K562 (cell line): Measurements from ENCODE around the gene QRICH1. TPM values are rescaled to one million over a fixed set of nuclear protein-coding genes. Genes with fewer than 3 reads are reported as not detected.

Experiments
- ELF1 ChIP-seq: fragments of 200-800 bp; sonication (Bioruptor generic); IDR thresholded peaks from 2 replicates; pipeline ENCODE4 v1.6.1; 2016; ENCODE audit warnings: missing genetic modification characterization, missing compliant biosample characterization
- FOSL1 ChIP-seq: fragments of 200-800 bp; sonication (Bioruptor generic); conservative IDR thresholded peaks from 2 replicates; pipeline ENCODE4 v1.6.1; 2016; ENCODE audit warnings: missing genetic modification characterization, missing compliant biosample characterization
- KDM1A ChIP-seq, 2 experiments: fragments of 450-650 bp; IDR thresholded peaks; 2 replicates each; pipeline ENCODE4 v1.6.1; 2016; ENCODE audit warnings: mild to moderate bottlenecking in 2 of 2
- MCM3 ChIP-seq: fragments of 450-650 bp; IDR thresholded peaks from 2 replicates; pipeline ENCODE4 v1.6.1; 2016
- MTA3 ChIP-seq: fragments of 450-650 bp; formaldehyde crosslinking; IDR thresholded peaks from 2 replicates; pipeline ENCODE4 v1.6.1; 2017; ENCODE audit warnings: mild to moderate bottlenecking, borderline replicate concordance
- POLR2G ChIP-seq: fragments of 200-400 bp; formaldehyde crosslinking; IDR thresholded peaks from 2 replicates; pipeline ENCODE4 v1.6.1; 2017; ENCODE audit warnings: low read depth, mild to moderate bottlenecking, antibody characterized with exemption, low read length, moderate library complexity
- REST ChIP-seq, 2 experiments: fragments of 450-650 bp; formaldehyde crosslinking in 1 of 2; IDR thresholded peaks; 2 replicates each; pipeline versions ENCODE4 v1.4.0 to v1.6.1; 2014 to 2020; ENCODE audit warnings: mild to moderate bottlenecking in 2 of 2, borderline replicate concordance in 1 of 2, low read depth in 1 of 2
- SMAD4 ChIP-seq: fragments of 250-450 bp; sonication (Bioruptor Pico); conservative IDR thresholded peaks from 2 replicates; pipeline ENCODE4 v1.8.0; 2021; ENCODE audit warnings: inconsistent platforms, mild to moderate bottlenecking, moderate library complexity
- STAT5B ChIP-seq: fragments of 250-450 bp; sonication (Bioruptor Pico); IDR thresholded peaks from 2 replicates; pipeline ENCODE4 v1.8.0; 2021; ENCODE audit warnings: mild to moderate bottlenecking, inconsistent platforms
- SUPT5H ChIP-seq: fragments of 450-650 bp; IDR thresholded peaks from 2 replicates; pipeline ENCODE4 v1.6.1; 2016
- ZNF318 ChIP-seq, 2 experiments: fragments of 450-650 bp; IDR thresholded peaks; 2 replicates each; pipeline ENCODE4 v1.6.1; 2016; ENCODE audit warnings: mild to moderate bottlenecking in 2 of 2, borderline replicate concordance in 1 of 2, low read depth in 1 of 2, moderate library complexity in 1 of 2
- polyA plus RNA-seq, 8 experiments: library from polyadenylated mRNA; depleted of rRNA in 4 of 8; stranded (reverse) in 5 of 8; unstranded in 3 of 8; fragments of >200 nt; fragmentation: Nextera tagmentation in 2 of 8; fragmentation: Illumina TruSeq in 1 of 8; extraction: Ambion mirVana in 2 of 8; extraction: Trizol in 1 of 8; gene quantifications; 2 replicates each; pipeline versions ENCODE4 v1.2.1 to v1.2.3, GENCODE V29; 2011 to 2014; ENCODE audit warnings: inconsistent platforms in 1 of 8, missing spikeins in 1 of 8
- total RNA-seq, 7 experiments: library from RNA; depleted of rRNA in 6 of 7; stranded (reverse); fragments of >200 nt in 6 of 7; fragmentation: Illumina TruSeq in 2 of 7; extraction: Trizol in 2 of 7; gene quantifications; 2 replicates each; pipeline versions ENCODE4 v1.2.1 to v1.2.3, GENCODE V29; 2011 to 2021; ENCODE audit warnings: low replicate concordance in 1 of 7

The QRICH1 gene
- total and polyA plus RNA-seq, 9 of the 15 experiments (the other 6 are each of a cell fraction or from before 2014, with no cell fraction given) = 20.1 to 99.2 (median 56.7) TPM

GRCh38 chr3:49015072-49015471 lies 78.8 kb downstream of the QRICH1 start (continued):
- TF ChIP-seq MTA3 (no peak), REST (IDR thresholded peaks at IDR 0.05; ENCODE audit: borderline replicate concordance) (no peak), REST (CRISPR knock-in tag; IDR thresholded peaks at IDR 0.05; ENCODE audit: low read depth) (no peak), KDM1A (IDR thresholded peaks at IDR 0.05) (no peak), ELF1 (tag) (no peak), POLR2G (peak; percentile 69), FOSL1 (no peak), SMAD4 (CRISPR knock-in tag) (no peak), STAT5B (CRISPR knock-in tag) (no peak), MCM3 (no peak), ZNF318 (IDR thresholded peaks at IDR 0.05; ENCODE audit: borderline replicate concordance in 1 of 2, low read depth in 1 of 2) (no peak), SUPT5H (peak; percentile 46; the same call in 1 of the 2 replicates)
